Left kidney (tissue), 2 donors: ENCODE results near the gene ZNF474. TPM values are rescaled to one million over a fixed set of nuclear protein-coding genes. Genes with fewer than 3 reads are reported as not detected.

Source experiments
- DNase-seq: peaks from one replicate; pipeline ENCODE4 v3.0.0-alpha.2; 2013
- polyA plus RNA-seq: library from polyadenylated mRNA; unstranded; fragments of 120-200 nt; gene quantifications from one replicate; pipeline ENCODE4 v1.2.1, GENCODE V29; 2013; ENCODE audit not compliant: insufficient read length

ZNF474 gene
- polyA plus RNA-seq, 1 donor, result 0.88 TPM

DNA sequence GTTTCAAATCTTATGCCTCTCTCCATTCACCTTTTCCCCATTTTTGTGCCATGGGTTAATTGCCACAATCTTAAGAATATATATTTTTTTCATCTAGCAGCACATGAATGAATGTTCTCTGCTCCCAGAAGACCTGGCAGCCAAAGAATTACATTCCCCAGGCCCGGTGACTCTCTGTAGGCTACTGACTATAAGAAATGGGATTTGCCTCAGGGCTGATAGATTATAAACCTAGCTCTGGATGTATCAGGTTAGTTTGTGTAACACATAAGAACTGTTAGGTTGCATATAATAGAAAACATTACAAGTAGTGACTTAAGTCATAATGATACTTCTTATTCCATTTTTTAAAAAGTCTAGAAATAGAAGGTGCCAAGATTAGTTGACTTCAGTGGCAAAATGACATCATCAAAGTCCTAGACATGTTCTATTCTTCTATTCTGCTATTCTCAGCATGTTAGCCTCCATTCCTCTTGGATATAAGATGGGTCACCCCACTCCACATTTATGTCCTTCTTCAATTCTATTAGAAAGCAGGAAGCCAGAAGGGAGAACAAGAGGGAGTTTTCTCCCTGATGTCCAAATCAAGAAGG, 10.9 kb upstream of the ZNF474 start:
- DNase-seq, result no peak

DNA sequence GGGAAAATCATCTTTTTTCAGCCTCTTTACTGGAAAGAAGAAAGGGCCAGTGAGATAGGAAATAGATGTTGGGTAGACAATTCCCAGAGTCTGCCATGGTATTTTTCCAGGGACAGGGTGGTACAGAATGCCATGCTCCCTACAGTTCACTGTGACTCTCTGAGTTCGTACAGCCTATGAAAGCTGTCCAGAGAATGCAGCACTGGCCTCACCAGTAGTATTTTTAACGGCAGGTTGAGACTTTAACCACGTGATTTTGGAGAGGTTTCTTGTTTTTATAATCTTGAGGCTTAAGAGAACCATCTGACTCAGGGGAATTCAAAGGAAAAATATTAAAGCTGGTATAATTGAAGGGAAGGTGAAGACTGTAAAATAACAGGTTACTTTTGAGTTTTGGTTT, 10.1 kb upstream of the ZNF474 start:
- DNase-seq, result no peak

DNA sequence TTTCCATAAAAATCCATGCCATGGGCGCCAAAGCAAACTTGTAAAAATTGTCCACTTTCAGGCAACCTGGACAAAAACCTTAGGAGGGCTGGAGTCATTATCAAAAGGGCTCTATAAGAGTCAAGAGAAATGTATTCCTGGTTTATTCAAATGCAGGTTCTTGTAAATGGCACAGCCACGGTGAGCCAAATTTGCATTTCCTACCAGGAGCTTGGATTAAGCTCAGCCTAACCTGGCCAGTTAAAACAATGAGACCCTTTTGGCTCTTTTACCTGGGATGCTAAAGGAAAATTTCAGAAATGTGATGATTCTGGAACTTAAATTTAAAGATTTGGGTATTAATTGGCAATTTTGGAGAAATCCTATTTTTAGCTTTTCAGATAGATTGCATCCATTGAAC, 8.9 kb upstream of the ZNF474 start:
- no peak for DNase-seq

DNA sequence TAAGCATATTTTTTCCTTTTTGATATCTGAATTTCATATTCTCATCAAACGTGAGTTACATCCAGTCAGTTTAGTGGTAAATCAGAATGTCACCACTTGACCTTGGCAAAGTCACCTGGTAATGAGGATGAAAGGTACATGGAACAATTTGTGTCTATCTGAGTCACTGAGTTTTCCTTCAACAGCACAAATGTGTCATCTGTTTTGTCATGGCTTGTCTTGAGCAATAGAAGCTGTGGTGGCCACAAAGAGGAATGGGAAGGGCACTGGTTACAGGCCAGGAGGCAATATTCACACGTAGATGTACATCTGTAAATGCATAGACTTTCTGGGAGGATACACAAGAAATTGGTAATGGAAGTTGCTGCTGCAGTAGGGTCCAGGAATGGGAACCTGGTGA, 8.4 kb upstream of the ZNF474 start:
- no peak for DNase-seq

DNA sequence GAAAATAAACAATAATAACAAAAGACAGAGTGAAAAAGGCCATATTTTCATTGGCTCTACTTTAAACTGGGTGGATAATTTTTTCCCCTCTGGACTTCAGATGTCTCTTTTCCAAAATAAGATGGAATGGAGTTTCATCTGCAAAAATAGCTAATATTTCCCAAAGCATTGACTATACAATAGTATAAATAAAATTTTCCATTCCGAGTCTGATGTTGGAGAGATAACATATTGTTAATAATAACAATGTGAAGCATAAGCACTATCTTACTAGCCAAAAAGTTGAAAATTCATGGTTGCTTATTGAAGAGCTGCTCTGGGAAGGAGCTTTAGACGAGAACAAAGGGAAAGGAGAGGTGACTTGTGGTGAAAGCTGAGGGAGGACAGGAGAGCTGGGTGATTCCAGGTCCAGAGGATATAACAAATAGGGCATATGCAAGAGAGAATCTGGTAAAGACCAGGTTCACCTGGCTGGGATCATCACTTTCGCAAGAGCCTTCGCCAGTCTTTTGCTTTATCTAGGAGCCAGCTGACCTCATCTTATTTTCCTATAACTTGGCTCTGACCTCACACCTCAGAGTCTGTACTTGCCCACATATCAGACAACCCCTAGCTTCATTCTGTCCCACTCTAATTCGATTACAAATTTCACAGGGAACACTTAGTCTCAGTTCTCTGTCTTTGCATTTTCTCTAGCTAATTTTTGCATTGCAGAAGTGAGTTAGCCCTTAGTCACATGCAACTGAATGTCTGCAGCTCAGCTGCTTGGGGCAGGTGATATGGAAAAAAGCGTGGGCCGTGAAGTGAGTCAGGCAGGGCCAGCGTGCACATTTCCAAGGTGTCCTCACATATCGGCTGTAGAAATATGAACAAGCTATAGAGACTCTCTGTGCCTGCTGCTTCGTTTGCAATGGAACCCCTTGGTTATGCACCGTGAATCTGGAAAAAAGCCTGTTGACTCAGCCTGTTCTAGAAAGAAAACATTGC, 7.6 kb upstream of the ZNF474 start:
- DNase-seq, result no peak

DNA sequence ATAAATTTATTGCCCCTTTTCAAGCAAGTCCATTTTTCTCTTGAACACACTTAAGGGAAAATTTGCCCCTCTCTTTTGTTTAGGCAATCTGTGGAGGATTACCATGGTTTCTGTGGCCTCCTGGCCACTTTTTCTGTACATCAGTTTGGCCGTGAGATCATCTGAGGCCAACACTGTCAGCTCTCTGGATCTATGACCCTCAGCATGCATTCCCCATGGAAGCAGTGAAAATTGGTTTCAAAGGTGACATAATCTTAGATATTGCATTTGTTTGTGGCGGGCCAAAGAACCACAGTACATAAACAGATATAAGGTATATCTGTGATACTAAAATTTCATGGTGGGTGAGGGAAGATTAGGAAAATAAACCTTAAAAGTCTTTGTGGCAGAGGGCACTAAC, 4.6 kb upstream of the ZNF474 start:
- DNase-seq, result no peak

DNA sequence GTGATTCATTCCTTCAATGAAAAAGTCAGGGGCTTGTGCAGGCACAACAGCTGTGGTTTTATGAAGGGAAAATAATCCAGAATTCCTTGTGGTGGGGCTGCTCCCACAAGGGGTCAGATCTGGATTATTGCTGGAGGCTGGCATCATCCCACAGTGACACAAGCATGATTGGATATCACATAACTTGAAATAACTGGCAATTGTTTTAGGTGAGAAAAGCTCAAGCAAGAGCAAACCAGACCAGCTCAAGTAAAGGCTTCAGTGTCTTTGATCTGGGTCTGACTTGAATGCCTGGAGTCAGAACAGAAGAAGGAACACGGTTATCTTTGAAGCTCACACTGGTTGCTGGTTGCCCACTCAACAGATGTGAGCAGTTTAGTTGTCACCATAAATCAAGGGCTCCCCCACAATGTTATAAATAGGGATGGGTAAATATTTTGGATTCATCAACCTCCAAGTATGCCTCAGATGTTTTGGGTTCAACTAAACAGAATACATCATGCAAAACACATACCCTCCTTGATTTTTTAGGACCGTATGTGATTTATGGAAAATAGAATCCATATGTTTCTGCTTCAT, 3.1 kb upstream of the ZNF474 start:
- DNase-seq, result peak; percentile 10

DNA sequence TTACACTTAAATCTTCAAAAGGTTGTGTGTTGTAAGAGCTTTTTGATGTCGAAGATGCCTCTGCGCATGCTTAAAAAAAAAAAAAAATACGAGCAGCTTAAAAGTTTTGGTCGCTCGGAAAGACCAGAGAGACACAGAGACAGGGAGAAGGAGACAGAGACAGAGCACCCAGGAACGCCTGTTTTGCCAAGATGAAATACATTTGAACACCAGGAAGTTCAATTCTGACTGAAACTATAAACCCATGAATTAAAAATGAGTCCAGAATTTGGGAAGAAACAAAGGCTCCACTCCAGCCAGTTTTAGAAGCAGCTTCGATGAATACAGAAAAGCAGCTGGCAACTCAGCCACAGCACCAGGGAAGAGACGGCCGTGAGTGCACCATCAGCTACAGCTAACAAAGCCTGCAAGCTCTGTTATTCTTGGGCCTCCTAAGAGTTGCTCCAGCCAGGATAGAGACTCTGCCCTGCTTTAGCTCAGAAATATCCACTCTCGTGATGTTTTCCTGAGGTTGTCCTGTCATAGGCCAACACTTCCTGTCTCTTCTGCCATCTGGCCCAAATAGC, 2.5 kb upstream of the ZNF474 start:
- peak; percentile 15 for DNase-seq

DNA sequence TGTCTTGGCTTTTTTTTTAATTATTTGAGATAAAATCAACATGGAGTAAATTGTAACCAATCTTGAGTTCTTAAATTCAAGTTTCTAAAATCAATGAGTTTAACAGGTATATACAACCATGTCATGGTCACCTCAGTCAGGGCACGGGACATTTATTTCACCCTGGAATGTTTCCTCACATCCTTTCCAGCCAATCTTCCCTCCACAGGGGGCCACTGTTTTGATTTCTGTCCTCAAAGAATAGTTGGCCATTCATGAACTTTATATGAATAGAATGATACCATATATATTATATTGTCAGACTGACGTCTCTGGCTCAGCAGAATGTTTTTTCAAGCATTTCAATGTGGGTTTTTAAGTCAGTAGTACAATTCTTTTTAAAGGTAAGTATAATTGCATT, 806 bp downstream of the ZNF474 start:
- no peak for DNase-seq

DNA sequence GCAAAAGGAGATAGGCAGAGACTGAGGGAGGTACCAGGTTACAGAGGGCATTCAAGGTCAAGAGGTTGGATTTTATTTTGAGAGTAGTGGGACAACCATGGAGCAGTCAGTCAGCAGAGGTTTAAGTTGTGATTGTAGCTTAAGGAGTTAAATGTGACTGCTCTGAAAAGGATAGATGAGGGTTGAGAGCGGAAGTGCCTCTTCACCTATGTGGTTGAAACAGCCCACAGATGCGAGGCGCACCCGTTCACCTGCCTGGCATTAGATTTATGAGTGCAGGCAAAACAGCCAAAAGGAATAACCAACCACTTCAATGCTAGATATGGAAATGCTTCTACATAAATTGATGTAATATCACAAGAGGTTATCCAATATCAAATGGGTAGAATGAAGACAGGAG, 8.4 kb downstream of the ZNF474 start:
- no peak for DNase-seq

DNA sequence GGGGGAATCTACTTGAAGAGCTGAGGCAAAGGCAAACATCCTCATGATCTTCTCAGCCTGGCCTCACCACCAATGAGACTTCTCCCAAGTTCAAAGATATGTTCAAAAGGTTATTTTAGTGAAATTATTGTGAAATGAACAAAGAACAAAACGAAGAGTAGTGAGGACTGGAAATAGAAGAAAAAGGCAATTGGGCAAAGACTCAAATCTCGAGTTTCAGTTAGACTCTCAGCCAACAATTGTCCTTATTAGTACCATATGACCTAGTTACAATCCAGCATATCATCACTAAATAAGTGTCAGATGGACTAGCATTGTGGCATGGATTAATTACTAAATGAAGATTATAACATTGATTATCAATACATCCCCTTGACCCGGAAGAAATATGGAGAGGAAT, 9.0 kb downstream of the ZNF474 start:
- DNase-seq, result no peak

DNA sequence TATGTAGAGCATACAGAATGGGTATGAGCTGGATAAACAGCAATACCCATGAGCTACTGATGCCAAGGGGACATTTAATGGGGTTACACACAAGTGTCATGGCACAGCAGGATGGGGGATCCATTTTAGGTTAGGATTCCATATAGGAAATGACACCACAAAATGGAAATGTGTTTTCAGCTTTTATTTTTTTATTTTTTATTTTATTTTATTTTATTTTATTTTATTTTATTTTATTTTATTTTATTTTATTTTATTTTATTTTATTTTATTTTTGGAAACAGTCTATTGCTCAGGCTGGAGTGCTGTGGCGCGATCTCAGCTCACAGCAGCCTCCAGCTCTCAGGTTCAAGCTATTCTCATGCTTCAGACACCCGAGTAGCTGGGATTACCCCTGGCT, 11.6 kb downstream of the ZNF474 start:
- no peak for DNase-seq

DNA sequence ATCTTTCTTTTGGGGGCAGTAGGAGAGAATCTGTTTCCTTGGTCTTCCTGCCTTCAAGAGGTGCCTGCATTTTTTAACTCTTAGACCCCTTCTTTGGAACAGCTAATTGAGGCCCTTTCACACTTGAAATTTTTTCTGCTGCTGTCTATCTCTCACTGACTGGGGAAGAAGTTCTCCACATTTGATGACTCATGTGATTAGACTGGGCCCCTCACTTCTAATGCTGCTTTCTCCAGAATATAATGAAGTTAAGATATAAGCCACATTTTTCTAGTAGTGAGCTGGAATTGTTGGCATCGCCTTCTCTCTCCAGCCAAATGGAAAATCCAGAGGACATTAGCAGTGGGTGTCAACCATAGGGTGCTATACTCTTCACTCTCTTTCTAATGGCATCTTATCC, 12.4 kb downstream of the ZNF474 start:
- DNase-seq, result no peak

DNA sequence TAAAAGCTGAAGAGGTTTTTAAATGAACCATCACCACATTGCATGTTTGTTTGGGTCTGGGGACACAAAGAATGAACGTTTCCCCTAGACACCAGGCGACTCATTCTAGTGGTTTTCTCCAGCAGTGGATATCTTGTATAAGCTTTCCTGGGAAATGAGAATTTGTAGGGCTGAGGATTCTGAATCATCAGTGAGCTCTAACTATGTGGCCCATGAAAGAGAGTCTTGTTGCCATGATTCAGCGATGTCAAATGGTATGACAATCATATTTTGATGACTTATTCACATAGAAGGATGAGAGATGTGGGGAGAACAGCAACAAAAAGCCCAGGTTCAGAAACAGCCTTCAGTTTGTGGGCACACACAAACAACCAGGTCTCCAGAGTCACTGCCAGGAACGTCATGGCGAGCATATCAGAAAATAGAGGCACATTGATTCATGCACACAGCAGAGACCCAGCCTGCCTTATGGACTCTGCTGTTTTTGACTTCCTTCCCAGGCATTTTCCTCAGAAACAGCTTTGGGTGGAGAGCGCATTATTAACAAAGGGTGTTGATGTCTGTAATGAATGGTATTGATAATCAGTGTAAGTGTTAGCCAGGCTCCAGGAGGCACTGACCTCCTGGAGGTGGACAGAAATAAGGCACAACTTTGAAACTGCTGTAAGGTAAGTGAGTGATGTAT, 13.3 kb downstream of the ZNF474 start:
- DNase-seq, result no peak

DNA sequence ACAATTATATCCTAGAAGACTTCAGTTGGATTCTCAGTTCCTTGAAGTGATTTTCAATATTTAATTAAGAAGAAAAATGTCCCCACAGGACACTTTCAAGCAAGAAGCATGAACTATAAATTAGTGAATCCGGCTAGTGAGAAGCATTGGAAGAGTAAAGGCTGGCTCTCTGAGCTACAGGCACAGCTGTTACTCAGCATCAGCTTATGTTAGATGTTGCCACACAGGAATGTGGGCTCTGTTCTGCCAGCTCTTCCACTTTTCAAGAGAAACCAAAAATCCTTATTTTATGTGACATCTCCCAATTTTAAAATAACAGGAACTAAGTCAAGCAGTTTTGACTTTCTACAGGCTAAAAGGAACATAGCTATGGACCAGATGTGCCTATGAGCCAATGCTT, 14.9 kb downstream of the ZNF474 start:
- no peak for DNase-seq

DNA sequence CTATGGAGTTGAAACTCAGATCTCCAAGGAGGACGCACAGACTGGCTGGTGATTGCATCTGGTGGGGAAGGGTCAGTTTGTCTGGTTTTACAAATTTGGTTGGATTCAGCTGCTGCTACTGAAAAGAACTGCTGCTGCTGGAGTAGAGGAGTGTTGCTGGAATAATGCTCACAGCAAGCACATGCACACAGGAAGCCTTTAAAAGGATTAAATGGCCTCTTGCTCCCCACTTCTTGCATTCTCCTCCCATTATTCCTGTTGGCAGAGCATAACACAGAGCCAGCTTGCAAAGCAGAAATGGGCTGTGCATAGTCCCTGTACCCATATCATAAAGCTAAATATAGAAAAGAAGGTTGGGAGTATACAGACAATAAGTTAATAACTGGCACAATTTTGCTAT, 16.6 kb downstream of the ZNF474 start:
- no peak for DNase-seq

DNA sequence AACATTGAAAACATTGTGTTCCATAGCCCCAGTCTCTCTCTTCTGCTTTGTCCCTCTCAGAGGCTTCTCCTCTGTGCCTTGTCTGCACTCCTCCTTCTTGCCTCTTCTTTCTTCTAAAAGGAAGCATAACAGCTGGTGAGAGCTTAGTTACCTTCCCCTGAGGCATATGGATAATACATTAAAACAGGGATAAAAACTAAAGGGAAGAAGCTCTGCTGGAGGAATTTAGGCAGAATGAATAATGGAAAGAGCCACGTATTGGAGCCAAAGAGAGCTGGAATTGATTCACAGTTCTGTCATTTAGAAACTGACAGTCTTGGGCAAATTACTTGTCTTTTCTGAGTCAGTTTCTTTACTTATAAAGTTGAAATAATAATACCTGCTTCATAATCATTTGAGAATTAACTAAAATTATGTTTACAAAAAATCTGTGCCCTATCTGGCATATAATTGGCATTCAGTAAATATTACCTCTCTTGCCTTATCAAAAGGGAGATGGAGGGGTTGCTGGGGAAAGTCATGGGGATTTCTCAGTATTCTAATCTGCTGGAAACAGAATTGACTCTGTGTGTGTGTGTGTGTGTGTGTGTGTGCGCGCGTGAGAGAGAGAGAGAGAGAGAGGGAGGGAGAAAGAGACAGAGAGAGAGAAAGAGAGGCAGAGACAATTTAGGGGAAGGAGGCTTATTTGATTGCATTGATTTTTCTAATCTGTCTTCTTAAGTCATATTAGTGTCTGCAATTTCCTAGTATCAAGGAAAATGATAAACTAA, 20.2 kb downstream of the ZNF474 start:
- no peak for DNase-seq

DNA sequence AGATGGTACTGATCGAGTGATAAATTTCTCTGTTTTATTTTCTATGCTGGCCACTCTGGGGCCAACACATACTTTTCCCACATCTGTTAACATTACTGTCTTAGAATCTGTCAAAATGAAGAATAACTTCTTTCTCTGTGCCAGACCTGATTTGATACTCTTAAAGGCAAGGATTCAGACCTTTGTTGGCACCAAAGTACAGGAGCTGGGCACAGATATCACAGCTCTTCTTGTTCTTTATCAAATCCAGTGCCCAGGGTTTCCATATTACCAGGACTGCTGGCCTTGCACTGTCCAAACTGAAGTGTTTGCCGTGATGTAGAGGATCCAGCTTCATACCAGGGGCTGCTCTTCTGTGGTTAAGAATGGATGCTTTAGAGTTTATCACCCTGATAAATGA, 20.9 kb downstream of the ZNF474 start:
- no peak for DNase-seq

DNA sequence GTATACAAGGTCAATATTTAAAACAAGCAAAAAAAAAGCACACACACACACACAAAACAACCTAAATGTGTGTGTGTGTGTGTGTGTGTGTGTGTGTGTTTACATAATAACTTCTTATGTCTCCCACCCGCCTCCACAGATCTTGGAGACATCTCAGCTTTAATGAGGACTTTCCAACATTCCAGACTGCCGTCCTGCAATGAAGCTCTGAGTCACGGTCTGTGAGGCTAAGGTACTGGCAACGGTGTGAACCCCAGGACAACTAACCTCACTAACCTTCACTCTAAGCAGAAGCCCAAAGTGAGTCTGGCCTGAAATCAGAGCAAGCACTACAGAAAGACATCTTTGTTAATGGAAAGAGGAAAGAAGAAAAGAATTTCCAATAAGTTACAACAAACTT, 22.3 kb downstream of the ZNF474 start:
- no peak for DNase-seq

DNA sequence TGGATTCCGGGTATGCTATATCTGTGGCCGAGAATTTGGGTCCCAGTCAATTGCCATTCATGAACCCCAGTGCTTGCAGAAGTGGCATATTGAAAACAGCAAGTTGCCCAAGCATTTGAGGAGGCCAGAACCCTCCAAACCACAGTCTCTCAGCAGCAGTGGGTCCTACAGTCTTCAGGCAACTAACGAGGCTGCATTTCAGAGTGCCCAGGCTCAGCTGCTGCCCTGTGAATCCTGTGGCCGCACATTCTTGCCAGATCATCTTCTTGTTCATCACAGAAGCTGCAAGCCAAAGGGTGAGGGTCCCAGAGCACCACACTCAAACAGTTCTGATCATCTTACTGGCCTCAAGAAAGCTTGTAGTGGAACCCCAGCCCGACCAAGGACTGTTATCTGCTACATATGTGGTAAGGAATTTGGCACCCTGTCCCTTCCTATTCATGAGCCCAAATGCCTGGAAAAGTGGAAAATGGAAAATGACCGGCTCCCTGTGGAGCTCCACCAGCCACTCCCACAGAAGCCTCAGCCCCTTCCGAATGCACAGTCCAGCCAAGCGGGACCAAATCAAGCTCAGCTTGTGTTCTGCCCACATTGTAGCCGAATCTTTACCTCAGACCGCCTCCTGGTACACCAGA, 23.0 kb downstream of the ZNF474 start:
- no peak for DNase-seq

DNA sequence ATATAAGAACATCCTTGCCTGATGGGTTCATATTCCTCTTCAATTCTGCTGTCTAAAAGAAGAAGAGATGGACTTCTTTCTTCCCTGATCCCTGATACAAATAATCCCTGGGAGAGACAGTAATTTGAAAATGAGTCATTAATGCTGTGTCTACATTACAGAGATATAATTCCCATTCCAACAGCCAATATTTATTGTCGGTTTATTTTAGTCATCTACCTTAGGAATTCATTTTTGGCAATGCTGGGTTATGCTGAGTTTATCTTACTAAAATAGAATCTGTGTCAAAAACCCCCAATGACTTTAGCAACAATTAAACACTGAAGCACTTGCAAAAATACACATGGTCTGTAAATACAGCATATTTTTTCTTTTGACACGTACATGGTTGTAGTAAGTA, 23.9 kb downstream of the ZNF474 start:
- no peak for DNase-seq
